WERI-Rb-1 (cell line): ENCODE results near the gene ZNF846.
"Not testable (repeated sequence)": the region's sequence is repeated elsewhere in the genome, so short reads cannot be mapped to it uniquely, and the experiment has no call there.

Experiments
- DNase-seq: peaks from one replicate; pipeline ENCODE4 v3.0.0-alpha.2; 2020
- H3K27ac ChIP-seq: fragments of 250-450 bp; sonication (Bioruptor Pico); 2 replicates; pipeline ENCODE4 v1.5.1; 2020; ENCODE audit warnings: mild to moderate bottlenecking, moderate library complexity
- H3K27me3 ChIP-seq: fragments of 250-450 bp; sonication (Bioruptor Pico); 2 replicates; pipeline ENCODE4 v1.5.1; 2021; ENCODE audit warnings: mild to moderate bottlenecking, low read depth, moderate library complexity; ENCODE audit not compliant: insufficient read depth, severe bottlenecking
- H3K36me3 ChIP-seq: fragments of 250-450 bp; sonication (Bioruptor Pico); 2 replicates; pipeline ENCODE4 v1.5.1; 2020; ENCODE audit warnings: mild to moderate bottlenecking, moderate library complexity
- H3K4me3 ChIP-seq: 2 replicates; pipeline ENCODE4 v1.5.1; 2011; ENCODE audit warnings: low read depth, mild to moderate bottlenecking, control low read depth, low read length
- H3K9me3 ChIP-seq: fragments of 250-450 bp; sonication (Bioruptor Pico); 2 replicates; pipeline ENCODE4 v1.5.1; 2021; ENCODE audit warnings: mild to moderate bottlenecking, moderate library complexity; ENCODE audit not compliant: severe bottlenecking
- TF ChIP-seq, protein P1 (sequence below): IDR thresholded peaks from 2 replicates; pipeline ENCODE4 v1.5.1; 2011; ENCODE audit warnings: low read depth, mild to moderate bottlenecking, control low read depth, inconsistent platforms, low read length

Gene ZNF846

DNA sequence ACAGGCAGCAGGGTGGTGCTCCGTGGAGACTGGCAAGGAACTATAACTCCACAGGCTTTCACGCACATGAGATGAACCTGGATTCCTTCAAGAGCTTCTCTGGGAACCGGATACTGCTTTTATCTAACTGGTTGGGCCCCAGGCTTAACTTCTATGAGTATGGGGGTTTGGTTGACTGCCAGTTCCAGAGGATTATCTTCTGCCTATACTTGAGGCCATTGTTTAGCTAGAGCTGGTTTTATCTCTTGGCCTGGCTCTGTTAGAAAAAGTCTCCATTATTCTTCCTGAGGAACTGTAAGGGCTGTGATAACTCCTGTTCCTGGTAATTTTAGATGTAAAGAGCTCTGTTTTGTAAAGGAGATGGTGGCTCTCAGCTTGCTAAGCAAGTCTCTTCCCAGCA is 40.9 kb downstream of the ZNF846 start:
- Histone ChIP-seq H3K9me3 (peaks cover 20% of the 10 kb centered on the region), H3K4me3 (no peak overlapping the region), H3K27me3 (no peaks in the 10 kb centered on the region), H3K27ac (no peak overlapping the region), H3K36me3 (peaks cover 3% of the 10 kb centered on the region; the same call in 1 of the 2 replicates)
- peak; percentile 18 for DNase-seq
- TF ChIP-seq, protein P1, sequence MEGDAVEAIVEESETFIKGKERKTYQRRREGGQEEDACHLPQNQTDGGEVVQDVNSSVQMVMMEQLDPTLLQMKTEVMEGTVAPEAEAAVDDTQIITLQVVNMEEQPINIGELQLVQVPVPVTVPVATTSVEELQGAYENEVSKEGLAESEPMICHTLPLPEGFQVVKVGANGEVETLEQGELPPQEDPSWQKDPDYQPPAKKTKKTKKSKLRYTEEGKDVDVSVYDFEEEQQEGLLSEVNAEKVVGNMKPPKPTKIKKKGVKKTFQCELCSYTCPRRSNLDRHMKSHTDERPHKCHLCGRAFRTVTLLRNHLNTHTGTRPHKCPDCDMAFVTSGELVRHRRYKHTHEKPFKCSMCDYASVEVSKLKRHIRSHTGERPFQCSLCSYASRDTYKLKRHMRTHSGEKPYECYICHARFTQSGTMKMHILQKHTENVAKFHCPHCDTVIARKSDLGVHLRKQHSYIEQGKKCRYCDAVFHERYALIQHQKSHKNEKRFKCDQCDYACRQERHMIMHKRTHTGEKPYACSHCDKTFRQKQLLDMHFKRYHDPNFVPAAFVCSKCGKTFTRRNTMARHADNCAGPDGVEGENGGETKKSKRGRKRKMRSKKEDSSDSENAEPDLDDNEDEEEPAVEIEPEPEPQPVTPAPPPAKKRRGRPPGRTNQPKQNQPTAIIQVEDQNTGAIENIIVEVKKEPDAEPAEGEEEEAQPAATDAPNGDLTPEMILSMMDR = no peak

- TF ChIP-seq, protein P1 = peak; percentile 35; the same call in 1 of the 2 replicates
- DNase-seq, H3K27ac ChIP-seq, H3K36me3 ChIP-seq, H3K27me3 ChIP-seq, H3K4me3 ChIP-seq: not testable (repeated sequence)
- peaks cover 20% of the 10 kb centered on the region for H3K9me3 ChIP-seq
These were observed 42.9 kb downstream of the ZNF846 start for GRCh38 chr19:9725508-9726201.

GRCh38 chr19:9724157-9724556 is 44.4 kb downstream of the ZNF846 start:
- H3K36me3 ChIP-seq = peaks cover 3% of the 10 kb centered on the region; the same call in 1 of the 2 replicates
- TF ChIP-seq, protein P1 = no peak
- no peak overlapping the region for H3K4me3 ChIP-seq
- peaks cover 20% of the 10 kb centered on the region for H3K9me3 ChIP-seq
- DNase-seq = no peak
- no peak overlapping the region for H3K27ac ChIP-seq
- H3K27me3 ChIP-seq = no peaks in the 10 kb centered on the region

- H3K4me3 ChIP-seq = peak overlapping the region; percentile 12; the same call in 1 of the 2 replicates
These were observed 46.7 kb downstream of the ZNF846 start for GRCh38 chr19:9721861-9722260.

GRCh38 chr19:9720541-9720940 is 48.0 kb downstream of the ZNF846 start:
- peak overlapping the region; percentile 58 for H3K27ac ChIP-seq
- H3K4me3 ChIP-seq = no peak overlapping the region
- peaks cover 3% of the 10 kb centered on the region; the same call in 1 of the 2 replicates for H3K36me3 ChIP-seq
- peaks cover 18% of the 10 kb centered on the region for H3K9me3 ChIP-seq
- no peaks in the 10 kb centered on the region for H3K27me3 ChIP-seq
- TF ChIP-seq, protein P1 = no peak
- DNase-seq = peak; percentile 38

More at GRCh38 chr19:9721861-9722260, 46.7 kb downstream of the ZNF846 start:
- peak; percentile 95 for DNase-seq
- TF ChIP-seq, protein P1 = no peak
- Histone ChIP-seq H3K9me3 (peaks cover 18% of the 10 kb centered on the region), H3K27me3 (no peaks in the 10 kb centered on the region), H3K27ac (peak overlapping the region; percentile 83), H3K36me3 (peaks cover 3% of the 10 kb centered on the region; the same call in 1 of the 2 replicates)
